ENCODE results near the gene ENTPD1.
A peak's percentile ranks its signal among the peaks of the same experiment; 100 is the strongest.
"Not testable (repeated sequence)": the region's sequence is repeated elsewhere in the genome, so short reads cannot be mapped to it uniquely, and the experiment has no call there.

Gene ENTPD1

GRCh38 chr10:95798096-95798855 is 42.3 kb downstream of the ENTPD1 start:
- DNase-seq: no peak

GRCh38 chr10:95800286-95800685 is 44.3 kb downstream of the ENTPD1 start:
- DNase-seq: not testable (repeated sequence)

DNA sequence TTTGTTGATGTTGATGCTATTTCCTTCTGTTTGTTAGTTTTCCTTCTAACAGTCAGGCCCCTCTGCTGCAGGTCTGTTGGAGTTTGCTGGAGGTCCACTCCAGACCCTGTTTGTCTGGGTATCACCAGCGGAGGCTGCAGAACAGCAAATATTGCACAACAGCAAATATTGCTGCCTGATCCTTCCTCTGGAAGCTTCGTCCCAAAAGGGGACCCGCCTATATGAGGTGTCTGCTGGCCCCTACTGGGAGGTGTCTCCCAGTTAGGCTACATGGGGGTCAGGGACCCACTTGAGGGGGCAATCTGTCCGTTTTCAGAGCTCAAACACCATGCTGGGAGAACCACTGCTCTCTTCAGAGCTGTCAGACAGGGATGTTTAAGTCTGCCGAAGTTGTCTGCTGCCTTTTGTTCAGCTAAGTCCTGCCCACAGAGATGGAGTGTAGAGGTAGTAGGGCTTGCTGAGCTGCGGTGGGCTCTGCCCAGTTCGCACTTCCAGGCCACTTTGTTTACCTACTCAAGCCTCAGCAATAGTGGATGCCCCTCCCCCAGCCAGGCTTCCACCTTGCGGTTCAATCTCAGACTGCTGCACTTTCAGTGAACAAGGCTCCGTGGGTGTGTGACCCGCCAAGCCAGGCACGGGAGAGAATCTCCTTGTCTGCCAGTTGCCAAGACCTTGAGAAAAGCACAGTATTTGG is 50.9 kb downstream of the ENTPD1 start:
- not testable (repeated sequence) for DNase-seq

- not testable (repeated sequence) for DNase-seq
Observed at GRCh38 chr10:95808705-95809308, 52.8 kb downstream of the ENTPD1 start.

DNA sequence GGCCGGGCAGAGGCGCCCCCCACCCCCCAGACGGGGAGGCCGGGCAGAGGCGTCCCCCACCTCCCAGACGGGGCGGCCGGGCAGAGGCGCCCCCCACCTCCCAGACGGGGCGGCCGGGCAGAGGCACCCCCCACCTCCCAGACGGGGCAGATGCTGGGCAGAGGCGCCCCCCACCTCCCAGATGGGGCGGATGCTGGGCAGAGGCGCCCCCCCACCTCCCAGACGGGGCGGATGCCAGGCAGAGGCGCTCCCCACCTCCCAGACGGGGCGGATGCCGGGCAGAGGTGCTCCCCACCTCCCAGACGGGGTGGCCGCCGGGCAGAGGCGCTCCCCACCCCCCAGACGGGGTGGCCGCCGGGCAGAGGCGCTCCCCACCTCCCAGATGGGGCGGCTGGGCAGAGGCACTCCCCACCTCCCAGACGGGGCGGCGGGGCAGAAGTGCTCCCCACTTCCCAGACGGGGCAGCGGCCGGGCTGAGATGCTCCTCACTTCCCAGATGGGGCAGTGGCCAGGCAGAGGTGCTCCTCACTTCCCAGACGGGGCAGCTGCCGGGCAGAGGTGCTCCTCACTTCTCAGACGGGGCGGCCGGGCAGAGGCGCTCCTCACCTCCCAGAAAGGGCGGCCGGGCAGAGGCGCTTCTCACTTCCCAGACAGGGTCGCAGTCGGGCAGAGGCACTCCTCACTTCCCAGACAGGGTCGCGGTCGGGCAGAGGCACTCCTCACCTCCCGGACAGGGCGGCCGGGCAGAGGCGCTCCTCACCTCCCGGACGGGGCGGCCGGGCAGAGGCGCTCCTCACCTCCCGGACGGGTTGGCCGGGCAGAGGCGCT is 53.6 kb downstream of the ENTPD1 start:
- no peak for DNase-seq

GRCh38 chr10:95810198-95810976 is 54.4 kb downstream of the ENTPD1 start:
- DNase-seq: no peak

GRCh38 chr10:95813054-95813685 is 57.2 kb downstream of the ENTPD1 start:
- no peak for DNase-seq

- DNase-seq: no peak
Observed at GRCh38 chr10:95814011-95814727, 58.2 kb downstream of the ENTPD1 start.

DNA sequence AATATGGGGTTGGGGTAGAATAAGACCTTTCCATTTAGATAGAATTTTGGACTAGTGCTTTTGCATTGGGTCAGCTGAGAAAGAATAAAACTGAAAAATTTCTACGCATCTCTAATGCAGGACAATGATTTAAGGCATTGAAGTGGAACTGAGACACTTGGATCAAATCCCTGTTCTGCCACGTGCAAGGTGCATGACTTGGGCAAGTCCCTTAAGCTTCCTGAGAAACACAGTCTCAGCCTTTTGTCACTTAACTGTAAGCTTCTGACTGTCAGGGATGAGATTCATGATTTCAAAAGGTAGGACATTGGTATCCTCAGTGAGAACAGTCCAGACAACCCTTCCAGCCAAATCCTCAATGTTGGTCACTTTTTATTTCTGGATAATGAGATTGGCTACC is 59.2 kb downstream of the ENTPD1 start:
- DNase-seq: no peak

DNA sequence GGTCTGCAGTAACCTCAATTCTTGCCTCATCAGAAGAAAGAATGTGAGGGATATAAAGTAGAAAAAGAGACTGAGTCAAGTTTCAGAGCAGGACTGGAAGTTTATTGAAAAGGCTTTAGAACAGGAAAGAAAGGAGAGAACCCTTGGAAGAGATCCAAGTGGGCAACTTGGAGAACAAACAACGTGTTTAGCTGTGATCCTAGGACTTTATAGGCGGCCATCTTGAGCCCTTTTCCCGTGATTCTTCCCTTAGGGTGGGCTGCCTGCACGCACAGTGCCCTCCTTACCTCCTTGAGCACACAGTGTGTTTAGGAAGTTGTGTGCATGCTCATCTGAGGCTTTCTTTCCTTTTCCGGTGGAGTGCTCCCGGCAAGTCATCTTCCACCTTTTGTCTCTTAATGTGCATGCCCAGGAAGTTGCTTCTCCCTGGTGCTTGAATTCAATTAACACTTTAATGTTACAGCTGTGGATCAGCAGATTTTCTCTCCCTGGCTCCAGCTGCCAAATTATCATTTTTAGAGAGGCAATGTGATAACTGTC is 59.8 kb downstream of the ENTPD1 start:
- no peak for DNase-seq

DNA sequence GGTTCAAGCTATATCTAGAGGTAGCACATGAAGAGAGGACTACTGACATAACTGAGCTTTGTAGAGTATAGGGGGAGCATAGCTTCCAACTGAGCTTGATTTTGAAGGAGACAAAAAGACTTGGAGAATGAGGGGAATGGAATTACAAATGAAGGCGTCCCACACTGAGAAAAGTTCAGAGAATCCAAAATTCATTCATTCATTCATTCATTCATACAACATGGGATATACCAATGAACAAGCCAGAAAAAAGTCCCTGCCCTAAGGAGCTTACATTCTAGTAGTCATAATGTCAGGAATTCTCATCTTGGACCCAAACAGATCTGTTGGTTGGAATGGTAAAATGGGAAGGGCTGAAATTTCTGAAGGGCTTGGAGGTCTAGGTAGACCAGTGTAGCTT is 62.0 kb downstream of the ENTPD1 start:
- no peak for DNase-seq

DNA sequence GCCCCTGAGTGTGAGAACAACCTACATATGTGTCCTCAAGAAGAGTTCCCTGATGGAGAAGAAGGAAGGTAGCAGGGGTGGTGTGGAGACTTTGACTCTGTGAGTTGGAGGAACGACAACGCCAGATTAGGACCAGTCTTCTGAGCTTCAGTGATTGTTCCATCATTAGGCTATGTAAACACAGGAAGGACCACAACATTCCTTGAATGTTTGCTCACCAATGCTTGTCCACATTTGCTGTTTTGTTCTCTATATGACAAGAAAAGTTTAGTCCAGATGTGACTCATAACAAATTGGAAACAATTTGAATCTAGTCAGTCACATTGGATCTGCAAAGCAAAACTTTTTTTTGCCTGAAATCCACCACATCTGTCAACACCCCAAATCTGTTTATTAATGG is 62.7 kb downstream of the ENTPD1 start:
- DNase-seq: no peak

GRCh38 chr10:95819620-95820329 is 63.8 kb downstream of the ENTPD1 start:
- no peak for DNase-seq

GRCh38 chr10:95820363-95820762 is 64.4 kb downstream of the ENTPD1 start:
- peak in 1 of 2 experiments; percentile 22 for DNase-seq

- peak in 1 of 2 experiments; percentile 28 for DNase-seq
Observed at GRCh38 chr10:95821720-95822119, 65.8 kb downstream of the ENTPD1 start.

- DNase-seq: no peak
Observed at GRCh38 chr10:95830044-95830443, 74.1 kb downstream of the ENTPD1 start.

DNA sequence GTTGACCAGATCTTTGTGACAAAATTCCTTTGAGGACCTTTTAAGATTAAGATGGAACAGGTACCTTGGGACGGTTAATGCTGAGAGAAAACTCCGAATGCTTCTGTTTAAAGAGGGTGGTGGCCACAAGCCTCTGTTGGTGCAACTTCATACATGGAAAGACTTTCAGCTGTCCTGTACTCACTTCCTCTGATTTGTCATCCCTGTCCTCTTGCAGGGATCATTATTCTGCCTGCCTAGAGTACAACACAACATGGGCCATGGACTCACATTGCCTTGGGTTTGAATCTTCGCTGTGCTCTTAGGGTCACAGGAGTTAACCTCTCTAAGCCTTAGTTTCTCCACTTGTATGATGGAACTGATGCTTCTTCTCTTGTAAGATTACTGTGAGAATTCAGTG is 75.1 kb downstream of the ENTPD1 start:
- no peak for DNase-seq

DNA sequence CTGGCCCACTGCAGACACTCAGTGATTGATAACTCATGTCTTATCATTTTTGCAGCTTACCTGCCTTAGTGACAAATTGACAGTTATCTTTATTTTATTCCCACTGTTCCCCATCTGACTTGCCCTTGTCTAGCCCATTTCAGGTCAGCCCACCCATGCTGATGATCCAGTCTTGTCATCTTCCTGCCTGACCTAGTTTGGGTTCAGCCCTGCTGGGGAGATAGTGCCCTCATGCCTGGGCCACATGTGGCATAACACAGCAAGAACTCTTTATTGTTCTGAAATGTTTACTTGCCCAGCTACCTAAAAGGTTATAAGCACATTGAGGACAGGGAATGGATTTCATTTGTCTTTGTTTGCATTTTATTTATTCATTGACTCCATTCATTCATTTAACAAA is 75.6 kb downstream of the ENTPD1 start:
- no peak for DNase-seq

GRCh38 chr10:95832216-95833041 is 76.5 kb downstream of the ENTPD1 start:
- DNase-seq: no peak

Measured in Kasumi-1 (cell line).